HG02943 (cell line): ENCODE results near the gene DXO.

Experiments
- ATAC-seq: cut with Tn5 transposase; IDR thresholded peaks from one replicate; pipeline ENCODE4 v1.9.1; 2021; ENCODE audit warnings: mild to moderate bottlenecking, low read depth, moderate library complexity; ENCODE audit not compliant: unreplicated experiment

The DXO gene

GRCh38 chr6:31958741-31959739 lies 12.9 kb downstream of the DXO start, which contains the start of the genes NELFE and SKIC2:
Gene NELFE (minus strand): TSS chr6:31958971. CDS start chr6:31958446, 525 bp downstream.
Gene SKIC2 (plus strand): TSS chr6:31959175. CDS start chr6:31959193, 18 bp downstream.
- peak; percentile 89 for ATAC-seq

DNA sequence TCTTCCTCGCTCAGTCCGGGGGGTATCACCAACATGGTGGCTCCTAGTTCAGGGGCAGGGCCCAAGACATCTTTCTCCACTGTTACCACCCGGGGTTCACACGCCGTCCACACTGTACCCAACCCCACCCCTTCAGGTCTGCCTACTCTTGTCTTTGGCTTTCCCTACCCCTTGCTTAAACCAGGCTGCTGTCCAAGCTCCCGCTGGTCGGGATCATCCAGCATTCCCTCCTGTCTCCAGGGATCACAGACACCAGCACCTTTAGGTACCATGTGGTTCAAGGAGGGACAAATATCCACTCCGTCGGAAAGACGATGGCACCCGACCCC lies 13.6 kb downstream of the DXO start:
- peak; percentile 12 for ATAC-seq

DNA sequence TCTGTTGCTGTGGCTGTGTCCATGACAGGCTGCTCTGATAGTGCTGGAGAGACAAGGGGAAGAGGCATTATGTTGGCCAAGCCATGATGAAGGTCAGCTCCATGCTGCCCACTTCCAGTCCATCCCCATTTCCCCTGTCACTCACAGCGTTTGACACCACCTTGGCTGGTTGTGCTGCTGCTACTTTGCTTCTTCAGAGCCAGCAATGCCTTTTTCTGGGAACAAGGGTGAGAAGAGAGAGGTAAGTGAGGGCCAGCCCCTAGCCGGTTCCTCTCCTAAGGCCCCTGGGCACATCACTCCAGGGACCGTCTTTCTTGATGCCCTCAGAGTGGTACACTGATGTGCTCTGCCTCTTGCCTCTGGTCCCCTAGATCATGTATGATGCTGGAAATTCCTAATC lies 15.1 kb downstream of the DXO start:
- no peak for ATAC-seq

- ATAC-seq = no peak
Measured at GRCh38 chr6:31954511-31954910, 17.4 kb downstream of the DXO start.

GRCh38 chr6:31952890-31953289 lies 19.0 kb downstream of the DXO start:
- ATAC-seq = no peak

GRCh38 chr6:31952140-31952805 lies 19.7 kb downstream of the DXO start:
- ATAC-seq = no peak

DNA sequence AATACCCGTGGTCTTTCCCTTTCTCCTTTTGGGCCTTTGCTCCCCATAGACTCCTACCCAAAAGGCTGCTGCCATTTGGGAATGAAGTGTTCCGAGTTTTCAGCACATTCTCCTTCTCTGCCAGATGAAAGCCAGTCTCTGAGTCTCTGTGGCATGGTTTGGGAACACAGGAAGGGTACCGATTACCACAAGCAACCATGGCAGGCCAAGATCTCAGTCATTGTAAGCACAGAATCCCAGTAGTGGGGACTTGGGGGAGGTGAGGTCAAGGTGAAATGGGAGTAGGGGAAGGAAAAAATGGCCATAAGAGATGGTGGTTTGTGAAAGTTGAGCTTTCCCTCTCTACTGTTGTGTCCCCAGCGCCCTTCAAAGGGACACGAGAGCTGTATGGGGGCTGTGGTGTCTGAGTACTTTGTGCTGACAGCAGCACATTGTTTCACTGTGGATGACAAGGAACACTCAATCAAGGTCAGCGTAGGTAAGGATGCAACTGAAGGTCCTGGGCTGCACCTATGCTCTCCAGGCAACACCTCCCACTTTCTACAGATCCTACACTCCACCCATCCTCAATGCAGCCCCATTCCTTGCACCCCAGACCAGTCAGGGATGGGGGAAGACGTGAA lies 21.9 kb downstream of the DXO start:
- ATAC-seq = no peak

- ATAC-seq = no peak
Measured at GRCh38 chr6:31948753-31949413, 23.1 kb downstream of the DXO start.

DNA sequence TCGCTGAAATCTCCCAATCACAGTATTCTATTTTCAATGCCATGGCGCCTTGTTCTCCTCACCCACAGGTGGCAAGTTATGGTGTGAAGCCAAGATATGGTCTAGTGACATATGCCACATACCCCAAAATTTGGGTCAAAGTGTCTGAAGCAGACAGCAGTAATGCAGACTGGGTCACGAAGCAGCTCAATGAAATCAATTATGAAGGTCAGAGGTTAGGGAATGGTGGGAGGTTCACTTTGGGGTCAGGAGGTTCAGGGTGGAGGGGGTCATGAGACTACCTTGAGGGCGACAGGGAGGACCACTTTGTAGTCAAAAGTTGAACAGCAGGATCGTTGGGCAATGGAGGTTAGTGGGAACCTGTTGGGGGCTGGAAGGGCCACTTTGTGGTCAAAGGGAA lies 23.6 kb downstream of the DXO start:
- ATAC-seq = no peak

GRCh38 chr6:31947864-31948263 lies 24.1 kb downstream of the DXO start:
- ATAC-seq = no peak

DNA sequence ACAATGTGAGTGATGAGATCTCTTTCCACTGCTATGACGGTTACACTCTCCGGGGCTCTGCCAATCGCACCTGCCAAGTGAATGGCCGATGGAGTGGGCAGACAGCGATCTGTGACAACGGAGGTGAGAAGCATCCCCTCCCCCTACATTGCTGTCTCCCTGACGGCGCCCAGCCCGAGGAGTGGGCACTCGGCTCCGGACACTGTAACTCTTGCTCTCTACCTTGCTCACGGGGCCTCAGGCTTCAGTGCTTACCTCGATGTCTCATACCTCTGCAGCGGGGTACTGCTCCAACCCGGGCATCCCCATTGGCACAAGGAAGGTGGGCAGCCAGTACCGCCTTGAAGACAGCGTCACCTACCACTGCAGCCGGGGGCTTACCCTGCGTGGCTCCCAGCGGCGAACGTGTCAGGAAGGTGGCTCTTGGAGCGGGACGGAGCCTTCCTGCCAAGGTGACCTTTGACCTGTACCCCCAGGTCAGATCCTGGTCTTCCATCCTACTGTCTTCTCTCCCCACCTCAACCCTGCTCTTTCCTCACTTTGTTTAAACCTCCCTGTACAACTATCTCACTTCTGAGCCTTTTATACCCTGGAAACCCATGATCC lies 24.8 kb downstream of the DXO start:
- no peak for ATAC-seq

DNA sequence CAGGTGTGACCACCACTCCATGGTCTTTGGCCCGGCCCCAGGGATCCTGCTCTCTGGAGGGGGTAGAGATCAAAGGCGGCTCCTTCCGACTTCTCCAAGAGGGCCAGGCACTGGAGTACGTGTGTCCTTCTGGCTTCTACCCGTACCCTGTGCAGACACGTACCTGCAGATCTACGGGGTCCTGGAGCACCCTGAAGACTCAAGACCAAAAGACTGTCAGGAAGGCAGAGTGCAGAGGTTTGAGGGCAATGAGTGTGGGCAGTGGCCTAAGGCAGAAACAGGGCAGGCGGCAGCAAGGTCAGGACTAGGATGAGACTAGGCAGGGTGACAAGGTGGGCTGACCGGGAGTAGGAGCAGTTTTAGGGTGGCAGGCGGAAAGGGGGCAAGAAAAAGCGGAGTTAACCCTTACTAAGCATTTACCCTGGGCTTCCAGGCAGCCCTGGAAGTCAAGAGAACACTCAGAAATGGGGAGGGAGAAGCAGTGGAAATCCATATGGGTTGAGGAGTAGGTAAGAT lies 25.5 kb downstream of the DXO start:
- no peak for ATAC-seq

- ATAC-seq = no peak
Measured at GRCh38 chr6:31945507-31946369, 26.2 kb downstream of the DXO start, which contains the start of gene CFB. Gene CFB (plus strand): TSS chr6:31946095. CDS start chr6:31946222, 127 bp downstream.

DNA sequence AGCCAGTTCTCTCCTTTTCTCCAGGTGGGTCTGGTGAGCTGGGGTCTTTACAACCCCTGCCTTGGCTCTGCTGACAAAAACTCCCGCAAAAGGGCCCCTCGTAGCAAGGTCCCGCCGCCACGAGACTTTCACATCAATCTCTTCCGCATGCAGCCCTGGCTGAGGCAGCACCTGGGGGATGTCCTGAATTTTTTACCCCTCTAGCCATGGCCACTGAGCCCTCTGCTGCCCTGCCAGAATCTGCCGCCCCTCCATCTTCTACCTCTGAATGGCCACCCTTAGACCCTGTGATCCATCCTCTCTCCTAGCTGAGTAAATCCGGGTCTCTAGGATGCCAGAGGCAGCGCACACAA lies 26.8 kb downstream of the DXO start:
- ATAC-seq = no peak

- ATAC-seq = no peak
Measured at GRCh38 chr6:31943742-31944141, 28.2 kb downstream of the DXO start.

GRCh38 chr6:31940256-31940664 lies 31.7 kb downstream of the DXO start:
- no peak for ATAC-seq

DNA sequence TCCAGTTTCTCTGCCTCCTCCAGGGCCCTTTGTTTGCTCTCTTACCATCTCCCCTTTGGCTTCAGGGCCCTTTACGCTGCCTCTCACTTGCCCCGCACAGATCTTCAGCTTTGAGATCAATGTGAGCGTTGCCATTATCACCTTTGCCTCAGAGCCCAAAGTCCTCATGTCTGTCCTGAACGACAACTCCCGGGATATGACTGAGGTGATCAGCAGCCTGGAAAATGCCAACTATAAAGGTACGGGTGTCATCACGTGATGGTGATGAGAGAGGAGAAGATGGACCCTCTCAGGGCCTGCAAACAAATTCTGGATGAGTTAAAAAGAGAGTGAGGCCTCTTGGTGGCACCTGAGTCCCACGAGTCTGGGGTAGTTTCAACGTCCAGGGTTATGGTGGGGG lies 36.1 kb downstream of the DXO start:
- ATAC-seq = no peak

DNA sequence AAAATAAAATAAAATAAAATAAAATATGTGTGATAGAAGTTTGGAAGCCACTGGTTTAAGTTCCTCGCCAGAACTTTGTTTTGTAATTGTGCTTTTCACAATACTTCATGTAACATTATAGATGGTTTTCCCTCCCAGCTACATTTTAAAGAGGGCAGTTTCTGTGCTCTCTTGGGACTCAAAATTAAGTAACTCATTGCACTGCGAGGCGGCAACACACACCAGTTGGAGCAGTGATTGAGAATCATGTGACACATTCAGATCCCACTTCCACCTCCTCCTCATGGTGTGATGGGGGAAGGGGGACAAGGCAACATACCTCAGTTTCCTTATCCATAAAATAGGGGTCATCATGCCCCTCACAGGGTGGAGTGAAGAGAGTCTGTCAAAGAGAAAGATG lies 36.9 kb downstream of the DXO start:
- ATAC-seq = no peak

- ATAC-seq = no peak
Measured at GRCh38 chr6:31933537-31933936, 38.4 kb downstream of the DXO start.
